Muscle of leg (tissue), 11 donors: Measurements from ENCODE around the gene DGLUCY. TPM values are rescaled to one million over a fixed set of nuclear protein-coding genes. Genes with fewer than 3 reads are reported as not detected.
"Not testable (repeated sequence)": the region's sequence is repeated elsewhere in the genome, so short reads cannot be mapped to it uniquely, and the experiment has no call there.

Source experiments
- DNase-seq: peaks from one replicate; pipeline ENCODE4 v3.0.0; 2013
- H3K27ac ChIP-seq: one replicate; pipeline ENCODE4 v1.5.1; 2013; ENCODE audit warnings: mild to moderate bottlenecking, low read length, control low read depth
- H3K27me3 ChIP-seq: one replicate; pipeline ENCODE4 v1.6.1; 2013; ENCODE audit warnings: low read length; ENCODE audit not compliant: control insufficient read depth, insufficient read depth
- H3K36me3 ChIP-seq: one replicate; pipeline ENCODE4 v1.6.1; 2013; ENCODE audit warnings: low read length; ENCODE audit not compliant: control insufficient read depth, insufficient read depth
- H3K4me1 ChIP-seq: one replicate; pipeline ENCODE4 v1.6.1; 2013; ENCODE audit warnings: low read length; ENCODE audit not compliant: control insufficient read depth, insufficient read depth
- H3K4me3 ChIP-seq: one replicate; pipeline ENCODE4 v1.5.1; 2013; ENCODE audit warnings: low read length, control low read depth
- H3K9me3 ChIP-seq: replicated peaks from 2 replicates; pipeline ENCODE4 v1.6.1; 2013; ENCODE audit warnings: low read depth, low read length; ENCODE audit not compliant: control insufficient read depth
- WGBS: methylation state at CpG from one replicate; pipeline ENCODE4 v1.1.5; 2013; ENCODE audit warnings: missing lambda C conversion rate; ENCODE audit not compliant: insufficient coverage; 5-methylcytosine and 5-hydroxymethylcytosine counted together
- polyA plus RNA-seq, 8 donors: library from polyadenylated mRNA; unstranded; fragments of 120-200 nt; gene quantifications; one replicate each; pipeline versions ENCODE4 v1.2.1 to v1.2.3, GENCODE V29; 2013; ENCODE audit warnings: inconsistent platforms in 1 of 8, low replicate concordance in 1 of 8; ENCODE audit not compliant: insufficient read length in 8 of 8, insufficient read depth in 1 of 8
- total RNA-seq: library from RNA; stranded (reverse); fragments of 120-200 nt; gene quantifications from one replicate; pipeline ENCODE4 v1.2.4, GENCODE V29; 2013

DGLUCY gene
- total and polyA plus RNA-seq, 9 donors = 22.8 to 29.2 (median 25.9) TPM

GRCh38 chr14:91261115-91261514, 147.2 kb downstream of the DGLUCY start:
- Histone ChIP-seq H3K4me1 (peaks cover 16% of the 10 kb centered on the region), H3K9me3 (peaks cover 2% of the 10 kb centered on the region), H3K4me3 (no peak overlapping the region), H3K27me3 (peaks cover 26% of the 10 kb centered on the region), H3K36me3 (no peaks in the 10 kb centered on the region), H3K27ac (no peak overlapping the region)
- WGBS = 98% methylated on average over 5 of the region's 5 CpGs
- DNase-seq = no peak

GRCh38 chr14:91261986-91262549, 148.2 kb downstream of the DGLUCY start:
- Histone ChIP-seq H3K9me3 (peaks cover 2% of the 10 kb centered on the region), H3K4me3 (no peak overlapping the region), H3K4me1 (peaks cover 16% of the 10 kb centered on the region), H3K36me3 (no peaks in the 10 kb centered on the region), H3K27me3 (peaks cover 26% of the 10 kb centered on the region), H3K27ac (no peak overlapping the region)
- WGBS = 91% methylated on average over 9 of the region's 11 CpGs
- no peak for DNase-seq

GRCh38 chr14:91263329-91263728, 149.5 kb downstream of the DGLUCY start:
- H3K36me3 ChIP-seq = no peaks in the 10 kb centered on the region
- H3K27me3 ChIP-seq = peaks cover 25% of the 10 kb centered on the region
- peaks cover 10% of the 10 kb centered on the region for H3K4me1 ChIP-seq
- H3K9me3 ChIP-seq = peaks cover 2% of the 10 kb centered on the region
- WGBS = 70% methylated on average over 2 of the region's 2 CpGs
- no peak for DNase-seq
- H3K4me3 ChIP-seq = no peak overlapping the region
- H3K27ac ChIP-seq = no peak overlapping the region

- 9% methylated on average over 66 of the region's 69 CpGs for WGBS
- H3K36me3 ChIP-seq = no peaks in the 10 kb centered on the region
- DNase-seq = peak; percentile 24
- peaks cover 2% of the 10 kb centered on the region for H3K9me3 ChIP-seq
- H3K27ac ChIP-seq = no peak overlapping the region
- H3K27me3 ChIP-seq = peaks cover 23% of the 10 kb centered on the region
- peaks cover 12% of the 10 kb centered on the region for H3K4me1 ChIP-seq
- peak overlapping the region; percentile 22 for H3K4me3 ChIP-seq
These were observed 150.6 kb downstream of the DGLUCY start for GRCh38 chr14:91264151-91265150.

- 90% methylated on average over 6 of the region's 7 CpGs for WGBS
- H3K27me3 ChIP-seq = peaks cover 23% of the 10 kb centered on the region
- H3K36me3 ChIP-seq = no peaks in the 10 kb centered on the region
- no peak overlapping the region for H3K27ac ChIP-seq
- no peak overlapping the region for H3K4me3 ChIP-seq
- peaks cover 2% of the 10 kb centered on the region for H3K9me3 ChIP-seq
- DNase-seq = no peak
- peaks cover 17% of the 10 kb centered on the region for H3K4me1 ChIP-seq
These were observed 151.5 kb downstream of the DGLUCY start for GRCh38 chr14:91265404-91265803.

GRCh38 chr14:91266276-91266675, 152.4 kb downstream of the DGLUCY start:
- Histone ChIP-seq H3K27me3 (peaks cover 20% of the 10 kb centered on the region), H3K4me1 (peaks cover 17% of the 10 kb centered on the region)
- H3K4me3 ChIP-seq, H3K27ac ChIP-seq, H3K9me3 ChIP-seq, H3K36me3 ChIP-seq, DNase-seq: not testable (repeated sequence)
- WGBS = 95% methylated on average over 7 of the region's 15 CpGs

- H3K9me3 ChIP-seq = no peaks in the 10 kb centered on the region
- no peak overlapping the region for H3K4me3 ChIP-seq
- WGBS = 90% methylated on average over 2 of the region's 7 CpGs
- peaks cover 3% of the 10 kb centered on the region for H3K36me3 ChIP-seq
- no peak for DNase-seq
- no peak overlapping the region for H3K27ac ChIP-seq
- peaks cover 20% of the 10 kb centered on the region for H3K27me3 ChIP-seq
- H3K4me1 ChIP-seq = peaks cover 17% of the 10 kb centered on the region
These were observed 154.1 kb downstream of the DGLUCY start for GRCh38 chr14:91267965-91268437.

- H3K4me1 ChIP-seq = peaks cover 14% of the 10 kb centered on the region
- WGBS = 46% methylated on average over 20 of the region's 24 CpGs
- H3K36me3 ChIP-seq = peaks cover 3% of the 10 kb centered on the region
- peaks cover 10% of the 10 kb centered on the region for H3K27me3 ChIP-seq
- no peak overlapping the region for H3K4me3 ChIP-seq
- no peak overlapping the region for H3K27ac ChIP-seq
- H3K9me3 ChIP-seq = no peaks in the 10 kb centered on the region
- DNase-seq = peak; percentile 41
These were observed 155.5 kb downstream of the DGLUCY start for GRCh38 chr14:91269076-91269991.

- Histone ChIP-seq H3K27me3 (peaks cover 3% of the 10 kb centered on the region), H3K9me3 (no peaks in the 10 kb centered on the region), H3K4me3 (no peak overlapping the region), H3K36me3 (peaks cover 3% of the 10 kb centered on the region), H3K4me1 (peaks cover 9% of the 10 kb centered on the region), H3K27ac (no peak overlapping the region)
- no peak for DNase-seq
- 93% methylated on average over 6 of the region's 6 CpGs for WGBS
These were observed 156.3 kb downstream of the DGLUCY start for GRCh38 chr14:91270188-91270587.
